ENCODE data around the gene TMEM269. TPM values are rescaled to one million over a fixed set of nuclear protein-coding genes. Genes with fewer than 3 reads are reported as not detected.

TMEM269 gene
- total RNA-seq, 1 donor from 2014 or later: 0.52 TPM

DNA sequence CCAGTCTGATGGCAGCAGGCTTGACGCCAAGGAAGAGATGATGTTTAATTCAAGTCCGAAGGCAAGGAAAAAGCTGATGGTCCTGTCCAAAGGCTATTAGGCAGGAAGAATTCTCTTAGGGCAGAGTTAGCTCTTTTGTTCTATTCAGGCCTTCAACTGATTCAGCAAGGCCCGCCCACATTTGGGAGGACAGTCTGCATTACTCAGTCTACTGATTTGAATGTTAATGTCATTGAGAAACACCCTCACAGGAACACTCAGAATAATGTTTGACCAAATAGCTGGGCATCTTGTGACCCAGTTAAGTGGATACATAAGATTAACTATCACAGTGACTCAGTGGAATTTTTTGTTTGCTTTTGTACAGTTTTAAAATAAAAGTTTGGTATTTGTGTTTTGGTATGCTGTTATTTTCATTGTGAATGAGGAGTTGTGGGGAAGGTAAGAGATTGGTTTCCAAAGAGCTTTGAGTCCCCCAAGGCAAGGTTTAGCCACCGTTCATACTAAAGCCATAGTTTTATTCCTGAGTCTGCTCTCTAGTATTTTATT, 59.9 kb downstream of the TMEM269 start:
- Histone ChIP-seq H3K9me3 (ENCODE audit: control insufficient read depth in 3 of 3, low read length in 3 of 3) (no peaks in the 10 kb centered on the region), H3K27me3 (ENCODE audit: control insufficient read depth in 3 of 3, insufficient read depth in 3 of 3, low read length in 3 of 3) (no peaks in the 10 kb centered on the region)

DNA sequence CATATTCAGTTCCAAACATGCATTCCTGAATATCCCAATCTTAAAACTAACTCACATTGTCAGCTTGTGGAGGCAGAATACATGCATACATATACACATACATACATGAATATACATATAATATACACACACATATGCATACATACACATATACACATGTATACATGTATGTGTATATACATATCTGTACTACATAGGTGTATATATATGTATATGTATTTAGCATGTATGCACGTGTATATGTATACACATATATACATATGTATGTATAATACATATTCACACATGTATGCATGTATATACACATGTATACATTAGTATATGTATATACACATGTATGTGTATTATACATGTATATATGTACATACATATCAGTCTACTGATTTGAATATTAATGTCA, 60.4 kb downstream of the TMEM269 start:
- H3K36me3 ChIP-seq (ENCODE audit: control insufficient read depth in 3 of 3, insufficient read depth in 3 of 3, low read length in 3 of 3): peaks cover 0 to 8% (median 8%) of the 10 kb centered on the region in 3 donors
- no peaks in the 10 kb centered on the region for H3K9me3 ChIP-seq (ENCODE audit: control insufficient read depth in 3 of 3, low read length in 3 of 3)
- H3K9ac ChIP-seq (ENCODE audit: low read depth in 1 of 3, low read length in 3 of 3): no peak overlapping the region
- H3K27me3 ChIP-seq (ENCODE audit: control insufficient read depth in 3 of 3, insufficient read depth in 3 of 3, low read length in 3 of 3): no peaks in the 10 kb centered on the region
- H3K27ac ChIP-seq (ENCODE audit: low read depth, low read length): no peak overlapping the region
- H3K4me1 ChIP-seq (ENCODE audit: control insufficient read depth in 3 of 3, insufficient read depth in 3 of 3, low read length in 3 of 3): peaks cover 12 to 17% (median 14%) of the 10 kb centered on the region in 3 donors
- H3K4me3 ChIP-seq (ENCODE audit: low read length in 3 of 3): no peak overlapping the region

More for the DNA sequence above, 59.9 kb downstream of the TMEM269 start:
- Histone ChIP-seq H3K4me1 (ENCODE audit: control insufficient read depth in 3 of 3, insufficient read depth in 3 of 3, low read length in 3 of 3) (peaks cover 12 to 17% (median 14%) of the 10 kb centered on the region in 3 donors), H3K36me3 (ENCODE audit: control insufficient read depth in 3 of 3, insufficient read depth in 3 of 3, low read length in 3 of 3) (peaks cover 0 to 6% (median 4%) of the 10 kb centered on the region in 3 donors), H3K9ac (ENCODE audit: low read depth in 1 of 3, low read length in 3 of 3) (no peak overlapping the region), H3K4me3 (ENCODE audit: low read length in 3 of 3) (no peak overlapping the region), H3K27ac (ENCODE audit: low read depth, low read length) (no peak overlapping the region)

DNA sequence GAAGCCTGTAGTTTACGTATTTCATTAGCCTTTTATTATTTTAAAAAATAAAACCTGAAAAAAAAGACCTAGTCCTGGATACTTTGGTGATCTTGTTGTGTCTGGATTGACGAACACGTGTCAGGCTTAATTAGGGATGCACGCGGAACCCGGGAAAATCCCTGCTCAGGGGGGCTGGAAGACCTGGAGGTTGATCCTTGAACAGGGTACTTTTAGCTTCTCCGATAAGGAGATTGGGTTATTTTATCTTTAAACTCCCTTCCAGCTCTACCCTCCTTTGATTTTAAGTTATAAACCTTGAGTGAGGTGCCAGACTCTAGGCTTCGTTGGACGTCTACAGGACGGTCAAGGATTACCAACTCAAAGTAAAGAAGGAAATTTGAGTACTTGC, 61.1 kb downstream of the TMEM269 start:
- Histone ChIP-seq H3K9ac (ENCODE audit: low read depth in 1 of 3, low read length in 3 of 3) (peak overlapping the region in 2 of 3 donors; percentile 68 to 76), H3K36me3 (ENCODE audit: control insufficient read depth in 3 of 3, insufficient read depth in 3 of 3, low read length in 3 of 3) (peaks cover 3 to 13% (median 9%) of the 10 kb centered on the region in 3 donors), H3K4me1 (ENCODE audit: control insufficient read depth in 3 of 3, insufficient read depth in 3 of 3, low read length in 3 of 3) (peaks cover 11 to 17% (median 12%) of the 10 kb centered on the region in 3 donors), H3K27me3 (ENCODE audit: control insufficient read depth in 3 of 3, insufficient read depth in 3 of 3, low read length in 3 of 3) (no peaks in the 10 kb centered on the region), H3K9me3 (ENCODE audit: control insufficient read depth in 3 of 3, low read length in 3 of 3) (no peaks in the 10 kb centered on the region), H3K27ac (ENCODE audit: low read depth, low read length) (no peak overlapping the region), H3K4me3 (ENCODE audit: low read length in 3 of 3) (peak overlapping the region; percentile 88 to 94 (median 90))

DNA sequence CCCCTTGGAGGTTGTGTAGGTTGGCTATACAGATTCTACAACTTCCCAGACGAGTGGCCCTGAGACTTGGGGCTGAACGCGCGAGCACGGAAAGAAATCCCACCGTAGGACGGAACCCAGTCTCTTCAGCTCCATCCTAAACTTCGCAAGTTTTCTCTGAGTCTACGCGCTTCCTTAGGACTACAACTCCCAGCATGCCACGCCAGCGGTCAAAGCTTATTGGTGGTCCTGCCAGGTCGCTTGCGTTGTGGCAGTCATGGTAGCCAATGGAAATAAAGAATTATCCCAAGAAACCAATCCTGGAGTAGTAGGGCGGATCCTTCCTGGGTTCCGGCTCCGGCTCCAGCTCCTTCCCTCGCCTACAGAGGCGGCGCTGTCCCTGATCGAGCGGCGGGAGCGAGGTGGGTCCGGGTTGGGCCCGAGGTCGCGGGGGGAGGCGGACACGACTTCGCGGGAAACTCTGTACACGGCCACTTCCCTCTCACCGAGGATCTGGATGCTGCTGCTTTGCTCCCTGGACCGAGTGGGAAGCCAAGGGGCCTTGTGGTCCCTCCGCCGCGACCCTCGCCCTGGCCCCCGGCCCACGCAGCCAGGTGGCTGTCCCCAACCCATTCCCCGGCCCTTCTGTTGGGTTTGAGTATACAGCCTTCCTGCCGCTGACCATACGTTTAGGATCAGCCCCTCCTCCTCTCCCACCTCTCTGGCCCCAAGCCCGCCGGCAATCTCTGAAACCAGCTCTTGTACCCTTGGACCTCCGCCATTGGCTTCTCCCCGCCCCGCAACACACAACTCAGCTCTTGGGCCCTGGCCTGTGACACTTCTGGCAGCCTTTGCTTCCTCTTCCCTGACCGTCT, 61.7 kb downstream of the TMEM269 start, which contains the start of gene ZNF691:
Gene ZNF691, plus strand, starts transcription at position 357 of the 854 bp plus-strand sequence. CDS start 3,046 bp downstream, outside the sequence.
- Histone ChIP-seq H3K4me3 (ENCODE audit: low read length in 3 of 3) (peak within 1 kb of the TSS; percentile 88 to 94 (median 90)), H3K4me1 (ENCODE audit: control insufficient read depth in 3 of 3, insufficient read depth in 3 of 3, low read length in 3 of 3) (peaks cover 10 to 17% (median 12%) of the 10 kb centered on the region in 3 donors), H3K36me3 (ENCODE audit: control insufficient read depth in 3 of 3, insufficient read depth in 3 of 3, low read length in 3 of 3) (peaks cover 10 to 19% (median 15%) of the 10 kb centered on the region in 3 donors), H3K9ac (ENCODE audit: low read depth in 1 of 3, low read length in 3 of 3) (peak within 1 kb of the TSS; percentile 90 to 94 (median 91)), H3K27me3 (ENCODE audit: control insufficient read depth in 3 of 3, insufficient read depth in 3 of 3, low read length in 3 of 3) (no peaks in the 10 kb centered on the region), H3K27ac (ENCODE audit: low read depth, low read length) (peak within 1 kb of the TSS; percentile 71), H3K9me3 (ENCODE audit: control insufficient read depth in 3 of 3, low read length in 3 of 3) (peaks cover 0 to 4% (median 0%) of the 10 kb centered on the region in 3 donors)

DNA sequence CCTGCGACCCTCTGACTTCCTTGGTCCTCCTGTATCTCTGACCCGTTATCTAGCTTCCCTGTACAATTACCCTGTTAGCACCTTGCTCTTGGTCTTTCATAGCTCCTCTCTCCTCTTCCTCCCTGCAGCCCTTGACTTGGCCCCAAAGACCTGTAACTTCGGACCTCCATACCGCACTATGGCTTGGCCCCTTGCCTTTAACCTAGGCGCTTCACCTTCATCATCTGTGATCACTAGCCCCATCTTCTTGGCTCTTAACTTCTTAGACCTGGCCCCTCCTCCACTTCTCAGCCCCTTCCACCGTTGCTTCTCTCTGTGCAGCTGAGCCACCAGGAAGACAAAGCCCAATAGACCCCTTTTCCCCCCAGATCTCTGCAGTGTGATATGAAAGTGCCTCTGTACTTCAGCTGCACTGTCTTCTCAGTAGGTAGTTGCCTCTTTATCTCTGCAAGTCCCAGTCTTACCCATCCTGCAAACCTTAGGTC, 62.4 kb downstream of the TMEM269 start:
- Histone ChIP-seq H3K36me3 (ENCODE audit: control insufficient read depth in 3 of 3, insufficient read depth in 3 of 3, low read length in 3 of 3) (peaks cover 13 to 25% (median 22%) of the 10 kb centered on the region in 3 donors), H3K27ac (ENCODE audit: low read depth, low read length) (no peak overlapping the region), H3K4me1 (ENCODE audit: control insufficient read depth in 3 of 3, insufficient read depth in 3 of 3, low read length in 3 of 3) (peaks cover 10 to 17% (median 12%) of the 10 kb centered on the region in 3 donors), H3K27me3 (ENCODE audit: control insufficient read depth in 3 of 3, insufficient read depth in 3 of 3, low read length in 3 of 3) (no peaks in the 10 kb centered on the region), H3K9ac (ENCODE audit: low read depth in 1 of 3, low read length in 3 of 3) (peak overlapping the region; percentile 90 to 94 (median 91)), H3K9me3 (ENCODE audit: control insufficient read depth in 3 of 3, low read length in 3 of 3) (peaks cover 0 to 4% (median 0%) of the 10 kb centered on the region in 3 donors), H3K4me3 (ENCODE audit: low read length in 3 of 3) (peak overlapping the region; percentile 88 to 94 (median 90))

DNA sequence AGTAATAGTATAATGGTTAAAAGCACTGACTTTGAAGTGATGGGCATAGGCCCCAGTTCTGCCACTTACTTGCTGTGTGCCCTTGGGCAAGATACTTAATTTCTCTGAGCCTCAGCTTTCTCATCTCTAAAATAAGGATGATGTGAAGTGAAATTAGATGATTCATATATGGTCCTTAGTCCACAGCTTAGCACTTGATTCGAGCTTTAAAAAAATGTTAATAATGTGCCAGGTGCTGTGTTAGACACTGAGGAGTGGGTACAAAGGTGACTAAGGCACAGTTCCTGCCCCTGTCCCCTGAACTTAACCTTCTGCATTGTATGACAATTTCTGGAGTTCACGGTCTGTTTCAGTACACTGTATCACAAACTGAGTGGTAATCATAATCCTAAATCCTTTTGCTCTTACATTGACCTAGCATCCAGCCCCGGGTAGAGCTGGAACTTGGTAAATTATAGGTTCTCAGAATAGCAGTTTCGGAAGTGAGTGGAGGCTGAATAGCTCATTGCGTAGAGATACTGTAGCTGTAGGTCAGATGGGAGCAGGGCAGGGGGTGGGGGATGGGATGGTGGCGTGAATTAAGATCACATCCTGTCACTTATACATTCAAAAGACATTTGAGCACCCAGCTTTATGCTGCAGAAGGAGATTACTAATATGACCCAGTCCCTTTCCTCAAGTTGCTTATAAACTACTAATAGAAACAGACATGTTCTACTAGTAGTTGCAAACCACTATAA, 63.1 kb downstream of the TMEM269 start:
- Histone ChIP-seq H3K27me3 (ENCODE audit: control insufficient read depth in 3 of 3, insufficient read depth in 3 of 3, low read length in 3 of 3) (no peaks in the 10 kb centered on the region), H3K9ac (ENCODE audit: low read depth in 1 of 3, low read length in 3 of 3) (no peak overlapping the region), H3K9me3 (ENCODE audit: control insufficient read depth in 3 of 3, low read length in 3 of 3) (peaks cover 0 to 4% (median 0%) of the 10 kb centered on the region in 3 donors), H3K4me3 (ENCODE audit: low read length in 3 of 3) (peak overlapping the region in 1 of 3 donors; percentile 90), H3K4me1 (ENCODE audit: control insufficient read depth in 3 of 3, insufficient read depth in 3 of 3, low read length in 3 of 3) (peaks cover 10 to 17% (median 12%) of the 10 kb centered on the region in 3 donors), H3K27ac (ENCODE audit: low read depth, low read length) (no peak overlapping the region), H3K36me3 (ENCODE audit: control insufficient read depth in 3 of 3, insufficient read depth in 3 of 3, low read length in 3 of 3) (peaks cover 13 to 27% (median 20%) of the 10 kb centered on the region in 3 donors)

DNA sequence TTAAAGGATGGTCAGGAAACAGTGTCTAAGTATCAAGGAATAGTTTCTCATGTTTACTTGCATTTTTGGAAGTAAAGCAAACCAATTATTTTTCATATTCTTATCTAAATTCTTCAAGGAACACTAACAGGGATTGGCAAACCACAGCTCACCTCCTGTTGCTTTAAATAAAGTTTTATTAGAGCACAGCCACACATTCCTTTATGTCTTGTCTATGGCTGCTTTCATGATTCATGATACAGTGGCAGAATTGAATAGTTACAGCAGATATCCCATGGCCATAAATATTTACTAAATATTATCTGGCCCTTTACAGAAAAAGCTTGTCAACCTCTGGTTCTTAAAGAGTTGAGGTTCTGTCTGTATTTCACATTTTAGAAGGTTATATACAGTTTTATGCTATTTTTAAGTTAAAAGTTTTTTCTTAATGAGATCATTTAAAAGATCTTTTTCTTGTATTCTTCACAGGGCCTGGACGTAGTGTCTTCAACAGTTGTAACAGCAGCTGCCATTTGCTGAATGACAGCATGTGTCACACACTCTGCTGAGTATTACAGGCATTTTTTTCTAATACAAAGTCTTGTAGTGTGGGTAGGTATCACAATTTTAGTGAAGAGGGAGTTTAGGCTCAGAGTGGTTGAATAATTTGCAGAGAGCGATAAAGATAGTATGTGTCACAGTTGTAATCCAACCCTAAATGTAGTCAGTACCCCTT, 64.2 kb downstream of the TMEM269 start:
- Histone ChIP-seq H3K4me3 (ENCODE audit: low read length in 3 of 3) (no peak overlapping the region), H3K4me1 (ENCODE audit: control insufficient read depth in 3 of 3, insufficient read depth in 3 of 3, low read length in 3 of 3) (peaks cover 10 to 17% (median 12%) of the 10 kb centered on the region in 3 donors), H3K27ac (ENCODE audit: low read depth, low read length) (no peak overlapping the region), H3K9me3 (ENCODE audit: control insufficient read depth in 3 of 3, low read length in 3 of 3) (peaks cover 0 to 4% (median 0%) of the 10 kb centered on the region in 3 donors), H3K27me3 (ENCODE audit: control insufficient read depth in 3 of 3, insufficient read depth in 3 of 3, low read length in 3 of 3) (no peaks in the 10 kb centered on the region), H3K9ac (ENCODE audit: low read depth in 1 of 3, low read length in 3 of 3) (no peak overlapping the region), H3K36me3 (ENCODE audit: control insufficient read depth in 3 of 3, insufficient read depth in 3 of 3, low read length in 3 of 3) (peaks cover 13 to 27% (median 20%) of the 10 kb centered on the region in 3 donors)

DNA sequence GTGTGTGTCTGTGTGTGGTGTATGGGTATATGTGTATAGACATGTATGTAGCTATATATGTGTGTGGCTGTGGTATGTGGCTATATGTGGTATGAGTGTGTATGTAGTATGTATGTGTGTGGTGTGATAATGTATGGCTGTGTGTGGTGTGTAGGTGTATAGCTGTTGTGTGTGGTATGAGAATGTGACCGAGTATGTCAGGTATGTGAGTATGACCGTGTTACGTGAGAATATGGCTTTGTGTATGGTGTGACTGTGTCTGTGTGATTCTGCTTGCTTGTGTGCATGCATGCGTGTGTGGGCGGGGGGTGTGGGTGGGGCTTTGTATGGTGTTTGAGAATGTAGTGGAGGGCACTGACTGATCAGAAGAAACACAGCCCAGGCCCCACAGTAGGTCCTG, 65.2 kb downstream of the TMEM269 start:
- peaks cover 13 to 27% (median 20%) of the 10 kb centered on the region in 3 donors for H3K36me3 ChIP-seq (ENCODE audit: control insufficient read depth in 3 of 3, insufficient read depth in 3 of 3, low read length in 3 of 3)
- H3K4me1 ChIP-seq (ENCODE audit: control insufficient read depth in 3 of 3, insufficient read depth in 3 of 3, low read length in 3 of 3): peaks cover 10 to 17% (median 12%) of the 10 kb centered on the region in 3 donors
- no peak overlapping the region for H3K4me3 ChIP-seq (ENCODE audit: low read length in 3 of 3)
- no peaks in the 10 kb centered on the region for H3K27me3 ChIP-seq (ENCODE audit: control insufficient read depth in 3 of 3, insufficient read depth in 3 of 3, low read length in 3 of 3)
- no peak overlapping the region for H3K9ac ChIP-seq (ENCODE audit: low read depth in 1 of 3, low read length in 3 of 3)
- H3K9me3 ChIP-seq (ENCODE audit: control insufficient read depth in 3 of 3, low read length in 3 of 3): peaks cover 0 to 4% (median 0%) of the 10 kb centered on the region in 3 donors
- H3K27ac ChIP-seq (ENCODE audit: low read depth, low read length): no peak overlapping the region
